A673 (cell line): Measurements from ENCODE around the gene AVPR1B.

Source experiments
- CTCF ChIP-seq: fragments of 300-800, 200-600 bp; sonication (generic); conservative IDR thresholded peaks from 2 replicates; pipeline ENCODE4 v1.5.1; 2017; ENCODE audit warnings: low read depth, mild to moderate bottlenecking, antibody characterized with exemption, low read length, moderate library complexity, mixed read lengths
- EZH2 ChIP-seq: fragments of 200-600 bp; sonication (generic); IDR thresholded peaks from 2 replicates; pipeline ENCODE4 v1.6.1; 2017; ENCODE audit warnings: borderline replicate concordance, low read depth, mild to moderate bottlenecking, mixed read lengths, antibody characterized with exemption, low read length; ENCODE audit not compliant: poor library complexity, severe bottlenecking

GRCh38 chr1:206094024-206094423, 23.2 kb downstream of the AVPR1B start:
- TF ChIP-seq CTCF (no peak), EZH2 (no peak)
